ENCODE data around the gene EPS8L2.

DNA sequence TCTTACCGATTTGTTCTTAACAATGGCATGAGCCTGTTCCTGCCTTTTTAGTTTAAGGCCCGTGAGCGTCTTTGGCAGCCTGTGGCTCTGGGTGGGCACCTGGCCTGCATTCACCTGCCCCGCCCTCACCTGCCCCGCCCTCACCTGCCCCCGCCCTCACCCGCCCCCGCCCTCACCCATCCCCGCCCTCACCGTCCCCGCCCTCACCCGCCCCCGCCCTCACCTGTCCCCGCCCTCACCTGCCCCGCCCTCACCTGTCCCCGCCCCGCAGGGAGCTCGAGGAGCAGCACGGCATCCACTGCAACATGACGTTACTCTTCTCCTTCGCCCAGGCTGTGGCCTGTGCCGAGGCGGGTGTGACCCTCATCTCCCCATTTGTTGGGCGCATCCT lies 57.0 kb downstream of the EPS8L2 start:
- no peak for TF ChIP-seq ZNF311 (tag by site-specific recombination; IDR thresholded peaks at IDR 0.05; ENCODE audit: borderline replicate concordance)
- TF ChIP-seq, protein P1, sequence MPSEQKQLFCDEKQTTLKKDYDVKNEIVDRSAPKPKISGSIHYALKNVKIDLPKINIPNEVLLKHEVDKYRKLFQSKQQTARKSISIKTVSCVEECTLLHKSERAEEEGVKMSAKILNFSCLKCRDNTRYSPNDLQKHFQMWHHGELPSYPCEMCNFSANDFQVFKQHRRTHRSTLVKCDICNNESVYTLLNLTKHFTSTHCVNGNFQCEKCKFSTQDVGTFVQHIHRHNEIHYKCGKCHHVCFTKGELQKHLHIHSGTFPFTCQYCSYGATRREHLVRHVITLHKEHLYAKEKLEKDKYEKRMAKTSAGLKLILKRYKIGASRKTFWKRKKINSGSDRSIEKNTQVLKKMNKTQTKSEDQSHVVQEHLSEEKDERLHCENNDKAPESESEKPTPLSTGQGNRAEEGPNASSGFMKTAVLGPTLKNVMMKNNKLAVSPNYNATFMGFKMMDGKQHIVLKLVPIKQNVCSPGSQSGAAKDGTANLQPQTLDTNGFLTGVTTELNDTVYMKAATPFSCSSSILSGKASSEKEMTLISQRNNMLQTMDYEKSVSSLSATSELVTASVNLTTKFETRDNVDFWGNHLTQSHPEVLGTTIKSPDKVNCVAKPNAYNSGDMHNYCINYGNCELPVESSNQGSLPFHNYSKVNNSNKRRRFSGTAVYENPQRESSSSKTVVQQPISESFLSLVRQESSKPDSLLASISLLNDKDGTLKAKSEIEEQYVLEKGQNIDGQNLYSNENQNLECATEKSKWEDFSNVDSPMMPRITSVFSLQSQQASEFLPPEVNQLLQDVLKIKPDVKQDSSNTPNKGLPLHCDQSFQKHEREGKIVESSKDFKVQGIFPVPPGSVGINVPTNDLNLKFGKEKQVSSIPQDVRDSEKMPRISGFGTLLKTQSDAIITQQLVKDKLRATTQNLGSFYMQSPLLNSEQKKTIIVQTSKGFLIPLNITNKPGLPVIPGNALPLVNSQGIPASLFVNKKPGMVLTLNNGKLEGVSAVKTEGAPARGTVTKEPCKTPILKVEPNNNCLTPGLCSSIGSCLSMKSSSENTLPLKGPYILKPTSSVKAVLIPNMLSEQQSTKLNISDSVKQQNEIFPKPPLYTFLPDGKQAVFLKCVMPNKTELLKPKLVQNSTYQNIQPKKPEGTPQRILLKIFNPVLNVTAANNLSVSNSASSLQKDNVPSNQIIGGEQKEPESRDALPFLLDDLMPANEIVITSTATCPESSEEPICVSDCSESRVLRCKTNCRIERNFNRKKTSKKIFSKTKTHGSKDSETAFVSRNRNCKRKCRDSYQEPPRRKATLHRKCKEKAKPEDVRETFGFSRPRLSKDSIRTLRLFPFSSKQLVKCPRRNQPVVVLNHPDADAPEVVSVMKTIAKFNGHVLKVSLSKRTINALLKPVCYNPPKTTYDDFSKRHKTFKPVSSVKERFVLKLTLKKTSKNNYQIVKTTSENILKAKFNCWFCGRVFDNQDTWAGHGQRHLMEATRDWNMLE (tag by site-specific recombination; conservative IDR thresholded peaks at IDR 0.05; ENCODE audit: low read depth), result no peak
- TF ChIP-seq, protein P2, sequence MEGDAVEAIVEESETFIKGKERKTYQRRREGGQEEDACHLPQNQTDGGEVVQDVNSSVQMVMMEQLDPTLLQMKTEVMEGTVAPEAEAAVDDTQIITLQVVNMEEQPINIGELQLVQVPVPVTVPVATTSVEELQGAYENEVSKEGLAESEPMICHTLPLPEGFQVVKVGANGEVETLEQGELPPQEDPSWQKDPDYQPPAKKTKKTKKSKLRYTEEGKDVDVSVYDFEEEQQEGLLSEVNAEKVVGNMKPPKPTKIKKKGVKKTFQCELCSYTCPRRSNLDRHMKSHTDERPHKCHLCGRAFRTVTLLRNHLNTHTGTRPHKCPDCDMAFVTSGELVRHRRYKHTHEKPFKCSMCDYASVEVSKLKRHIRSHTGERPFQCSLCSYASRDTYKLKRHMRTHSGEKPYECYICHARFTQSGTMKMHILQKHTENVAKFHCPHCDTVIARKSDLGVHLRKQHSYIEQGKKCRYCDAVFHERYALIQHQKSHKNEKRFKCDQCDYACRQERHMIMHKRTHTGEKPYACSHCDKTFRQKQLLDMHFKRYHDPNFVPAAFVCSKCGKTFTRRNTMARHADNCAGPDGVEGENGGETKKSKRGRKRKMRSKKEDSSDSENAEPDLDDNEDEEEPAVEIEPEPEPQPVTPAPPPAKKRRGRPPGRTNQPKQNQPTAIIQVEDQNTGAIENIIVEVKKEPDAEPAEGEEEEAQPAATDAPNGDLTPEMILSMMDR (tag by site-specific recombination; IDR thresholded peaks at IDR 0.05), result no peak
- no peak for TF ChIP-seq ZNF544 (tag by site-specific recombination; IDR thresholded peaks at IDR 0.05)
- no peak for TF ChIP-seq ZNF146 (tag by site-specific recombination; IDR thresholded peaks at IDR 0.05)
- TF ChIP-seq, protein P3, sequence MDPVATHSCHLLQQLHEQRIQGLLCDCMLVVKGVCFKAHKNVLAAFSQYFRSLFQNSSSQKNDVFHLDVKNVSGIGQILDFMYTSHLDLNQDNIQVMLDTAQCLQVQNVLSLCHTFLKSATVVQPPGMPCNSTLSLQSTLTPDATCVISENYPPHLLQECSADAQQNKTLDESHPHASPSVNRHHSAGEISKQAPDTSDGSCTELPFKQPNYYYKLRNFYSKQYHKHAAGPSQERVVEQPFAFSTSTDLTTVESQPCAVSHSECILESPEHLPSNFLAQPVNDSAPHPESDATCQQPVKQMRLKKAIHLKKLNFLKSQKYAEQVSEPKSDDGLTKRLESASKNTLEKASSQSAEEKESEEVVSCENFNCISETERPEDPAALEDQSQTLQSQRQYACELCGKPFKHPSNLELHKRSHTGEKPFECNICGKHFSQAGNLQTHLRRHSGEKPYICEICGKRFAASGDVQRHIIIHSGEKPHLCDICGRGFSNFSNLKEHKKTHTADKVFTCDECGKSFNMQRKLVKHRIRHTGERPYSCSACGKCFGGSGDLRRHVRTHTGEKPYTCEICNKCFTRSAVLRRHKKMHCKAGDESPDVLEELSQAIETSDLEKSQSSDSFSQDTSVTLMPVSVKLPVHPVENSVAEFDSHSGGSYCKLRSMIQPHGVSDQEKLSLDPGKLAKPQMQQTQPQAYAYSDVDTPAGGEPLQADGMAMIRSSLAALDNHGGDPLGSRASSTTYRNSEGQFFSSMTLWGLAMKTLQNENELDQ (tag by site-specific recombination; IDR thresholded peaks at IDR 0.05; ENCODE audit: low read depth), result no peak
- TF ChIP-seq ZNF274 (IDR thresholded peaks at IDR 0.05; ENCODE audit: low read length), result no peak
- no peak for TF ChIP-seq ZNF274 (tag by site-specific recombination; IDR thresholded peaks at IDR 0.05; ENCODE audit: borderline replicate concordance)
- no peak for TF ChIP-seq ZNF560 (tag by site-specific recombination; IDR thresholded peaks at IDR 0.05; ENCODE audit: borderline replicate concordance)
- no peak for TF ChIP-seq REPIN1 (tag by site-specific recombination; IDR thresholded peaks at IDR 0.05; ENCODE audit: low read depth)
- TF ChIP-seq, protein P4, sequence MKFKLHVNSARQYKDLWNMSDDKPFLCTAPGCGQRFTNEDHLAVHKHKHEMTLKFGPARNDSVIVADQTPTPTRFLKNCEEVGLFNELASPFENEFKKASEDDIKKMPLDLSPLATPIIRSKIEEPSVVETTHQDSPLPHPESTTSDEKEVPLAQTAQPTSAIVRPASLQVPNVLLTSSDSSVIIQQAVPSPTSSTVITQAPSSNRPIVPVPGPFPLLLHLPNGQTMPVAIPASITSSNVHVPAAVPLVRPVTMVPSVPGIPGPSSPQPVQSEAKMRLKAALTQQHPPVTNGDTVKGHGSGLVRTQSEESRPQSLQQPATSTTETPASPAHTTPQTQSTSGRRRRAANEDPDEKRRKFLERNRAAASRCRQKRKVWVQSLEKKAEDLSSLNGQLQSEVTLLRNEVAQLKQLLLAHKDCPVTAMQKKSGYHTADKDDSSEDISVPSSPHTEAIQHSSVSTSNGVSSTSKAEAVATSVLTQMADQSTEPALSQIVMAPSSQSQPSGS (tag by site-specific recombination; IDR thresholded peaks at IDR 0.05; ENCODE audit: low read depth), result no peak
- no peak for TF ChIP-seq ZNF48 (tag by site-specific recombination; IDR thresholded peaks at IDR 0.05)
- no peak for TF ChIP-seq ZBTB48 (tag by site-specific recombination; IDR thresholded peaks at IDR 0.05)
- no peak for TF ChIP-seq ZNF223 (tag by site-specific recombination; IDR thresholded peaks at IDR 0.05)
- no peak for TF ChIP-seq ZNF416 (tag by site-specific recombination; IDR thresholded peaks at IDR 0.05)
